H1 (cell line): ENCODE measurements around the gene BCAS3.

Experiments
- EZH2 ChIP-seq: fragments of 200-600 bp; sonication (generic); IDR thresholded peaks from 2 replicates; pipeline ENCODE4 v1.7.1; 2012; ENCODE audit warnings: low read depth, mild to moderate bottlenecking, moderate library complexity, low read length, inconsistent platforms; ENCODE audit not compliant: severe bottlenecking
- HDAC2 ChIP-seq, 2 experiments: fragments of 300-600 bp in 1 of 2; sonication (generic) in 1 of 2; IDR thresholded peaks; 2 replicates each; pipeline ENCODE4 v1.6.1; 2011 to 2012; ENCODE audit warnings: low read depth in 2 of 2, low read length in 2 of 2, mild to moderate bottlenecking in 2 of 2, moderate library complexity in 2 of 2, borderline replicate concordance in 1 of 2, inconsistent platforms in 1 of 2
- KDM1A ChIP-seq: fragments of 200-600, 300-600 bp; sonication (generic); IDR thresholded peaks from 2 replicates; pipeline ENCODE4 v1.7.1; 2016; ENCODE audit warnings: mild to moderate bottlenecking, low read length, borderline replicate concordance
- NANOG ChIP-seq: IDR thresholded peaks from 2 replicates; pipeline ENCODE4 v1.6.1; 2011; ENCODE audit warnings: low read length, low read depth, mild to moderate bottlenecking, inconsistent platforms; ENCODE audit not compliant: insufficient read depth, poor library complexity, severe bottlenecking
- TF ChIP-seq, protein P1 (sequence below), 3 experiments: IDR thresholded peaks; 1 replicate in 2 of 3; 2 replicates in 1 of 3; pipeline versions ENCODE4 v1.5.1 to v1.6.1; 2011; ENCODE audit warnings: low read length in 3 of 3, mild to moderate bottlenecking in 3 of 3, inconsistent platforms in 2 of 3, low read depth in 1 of 3, moderate library complexity in 1 of 3; ENCODE audit not compliant: insufficient read depth in 1 of 3; ENCODE audit errors: control extremely low read depth in 1 of 3

DNA sequence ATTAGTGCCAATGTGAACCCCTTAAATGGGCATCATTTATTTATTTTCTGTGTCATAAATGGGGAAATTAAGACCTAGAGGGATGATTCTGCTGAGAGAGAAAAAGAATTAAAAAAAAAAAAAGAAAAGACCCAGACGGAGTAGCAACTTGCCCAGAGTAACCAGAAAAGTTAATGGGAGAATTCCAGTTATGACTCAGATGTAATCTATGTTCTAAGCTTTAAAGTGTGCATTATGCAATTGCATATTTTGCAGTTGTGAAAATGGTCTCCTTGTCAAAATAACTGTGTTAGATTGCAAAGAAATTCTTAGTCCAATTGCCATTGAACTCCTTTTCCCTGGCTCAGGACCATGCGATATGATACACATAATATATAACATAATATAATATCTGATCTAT is 683.4 kb downstream of the BCAS3 start:
- TF ChIP-seq, protein P1, sequence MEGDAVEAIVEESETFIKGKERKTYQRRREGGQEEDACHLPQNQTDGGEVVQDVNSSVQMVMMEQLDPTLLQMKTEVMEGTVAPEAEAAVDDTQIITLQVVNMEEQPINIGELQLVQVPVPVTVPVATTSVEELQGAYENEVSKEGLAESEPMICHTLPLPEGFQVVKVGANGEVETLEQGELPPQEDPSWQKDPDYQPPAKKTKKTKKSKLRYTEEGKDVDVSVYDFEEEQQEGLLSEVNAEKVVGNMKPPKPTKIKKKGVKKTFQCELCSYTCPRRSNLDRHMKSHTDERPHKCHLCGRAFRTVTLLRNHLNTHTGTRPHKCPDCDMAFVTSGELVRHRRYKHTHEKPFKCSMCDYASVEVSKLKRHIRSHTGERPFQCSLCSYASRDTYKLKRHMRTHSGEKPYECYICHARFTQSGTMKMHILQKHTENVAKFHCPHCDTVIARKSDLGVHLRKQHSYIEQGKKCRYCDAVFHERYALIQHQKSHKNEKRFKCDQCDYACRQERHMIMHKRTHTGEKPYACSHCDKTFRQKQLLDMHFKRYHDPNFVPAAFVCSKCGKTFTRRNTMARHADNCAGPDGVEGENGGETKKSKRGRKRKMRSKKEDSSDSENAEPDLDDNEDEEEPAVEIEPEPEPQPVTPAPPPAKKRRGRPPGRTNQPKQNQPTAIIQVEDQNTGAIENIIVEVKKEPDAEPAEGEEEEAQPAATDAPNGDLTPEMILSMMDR (IDR thresholded peaks at IDR 0.05; ENCODE audit: control extremely low read depth in 1 of 3, insufficient read depth in 1 of 3, low read depth in 1 of 3, low read length in 3 of 3), result no peak
- no peak for TF ChIP-seq HDAC2 (IDR thresholded peaks at IDR 0.05; ENCODE audit: borderline replicate concordance in 1 of 2, low read depth in 2 of 2, low read length in 2 of 2)
- TF ChIP-seq EZH2, result no peak
- TF ChIP-seq KDM1A, result no peak
- no peak for TF ChIP-seq NANOG
